ENCODE measurements around the gene PID1. TPM values are rescaled to one million over a fixed set of nuclear protein-coding genes. Genes with fewer than 3 reads are reported as not detected.
"Not testable (repeated sequence)": the region's sequence is repeated elsewhere in the genome, so short reads cannot be mapped to it uniquely, and the experiment has no call there.

PID1 gene
- total RNA-seq, 1 experiment from 2014 or later = 35.6 TPM

DNA sequence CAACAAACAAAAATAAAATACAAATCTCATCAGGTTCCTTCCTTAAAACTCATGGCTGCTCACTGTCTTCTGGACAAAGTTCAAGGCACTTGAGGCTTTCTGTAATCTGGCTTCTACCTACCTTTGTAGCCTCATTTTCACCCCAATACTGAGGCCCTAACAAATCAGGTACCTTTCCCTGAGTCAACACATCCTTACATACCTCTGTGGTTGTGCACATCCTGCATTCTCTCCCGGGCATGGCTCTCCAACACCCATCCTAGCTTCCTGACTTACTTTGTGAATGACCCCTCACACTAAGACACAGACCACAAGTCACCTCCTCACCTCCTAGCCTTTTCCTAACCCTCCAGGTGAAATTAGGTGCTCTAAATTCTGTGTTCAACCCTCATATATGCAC is 190.9 kb downstream of the PID1 start:
- no peak for DNase-seq (ENCODE audit: low read depth)

DNA sequence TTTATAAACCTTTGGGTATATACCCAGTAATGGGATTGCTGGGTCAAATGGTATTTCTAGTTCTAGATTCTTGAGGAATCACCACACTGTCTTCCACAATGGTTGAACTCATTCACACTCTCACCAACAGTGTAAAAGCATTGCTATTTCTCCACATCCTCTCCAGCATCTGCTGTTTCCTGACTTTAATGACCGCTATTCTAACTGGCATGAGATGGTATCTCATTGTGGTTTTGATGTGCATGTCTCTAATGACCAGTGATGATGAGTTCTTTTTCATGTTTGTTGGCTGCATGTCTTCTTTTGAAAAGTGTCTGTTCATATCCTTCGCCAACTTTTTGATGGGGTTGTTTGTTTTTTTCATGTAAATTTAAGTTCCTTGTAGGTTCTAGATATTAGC is 194.2 kb downstream of the PID1 start:
- DNase-seq (ENCODE audit: low read depth) = not testable (repeated sequence)

DNA sequence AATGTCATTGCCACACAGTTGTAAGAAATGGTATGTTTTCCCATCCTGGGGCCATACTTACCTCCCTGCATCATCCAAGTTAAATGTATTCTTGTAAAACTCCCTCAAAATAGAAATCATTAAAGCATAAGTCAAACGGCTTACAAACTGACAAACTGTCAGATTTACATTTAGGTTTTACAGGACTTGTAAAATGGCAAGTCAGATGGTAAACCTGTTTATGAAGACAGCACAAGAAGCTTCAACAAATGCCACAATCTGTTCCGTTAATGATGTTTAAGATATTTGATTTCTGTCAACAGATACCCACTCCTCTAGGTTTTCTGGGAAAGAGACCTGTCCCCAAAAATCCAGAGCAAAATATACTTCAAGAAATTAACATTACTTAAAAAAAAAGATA is 197.2 kb downstream of the PID1 start:
- no peak for DNase-seq (ENCODE audit: low read depth)

DNA sequence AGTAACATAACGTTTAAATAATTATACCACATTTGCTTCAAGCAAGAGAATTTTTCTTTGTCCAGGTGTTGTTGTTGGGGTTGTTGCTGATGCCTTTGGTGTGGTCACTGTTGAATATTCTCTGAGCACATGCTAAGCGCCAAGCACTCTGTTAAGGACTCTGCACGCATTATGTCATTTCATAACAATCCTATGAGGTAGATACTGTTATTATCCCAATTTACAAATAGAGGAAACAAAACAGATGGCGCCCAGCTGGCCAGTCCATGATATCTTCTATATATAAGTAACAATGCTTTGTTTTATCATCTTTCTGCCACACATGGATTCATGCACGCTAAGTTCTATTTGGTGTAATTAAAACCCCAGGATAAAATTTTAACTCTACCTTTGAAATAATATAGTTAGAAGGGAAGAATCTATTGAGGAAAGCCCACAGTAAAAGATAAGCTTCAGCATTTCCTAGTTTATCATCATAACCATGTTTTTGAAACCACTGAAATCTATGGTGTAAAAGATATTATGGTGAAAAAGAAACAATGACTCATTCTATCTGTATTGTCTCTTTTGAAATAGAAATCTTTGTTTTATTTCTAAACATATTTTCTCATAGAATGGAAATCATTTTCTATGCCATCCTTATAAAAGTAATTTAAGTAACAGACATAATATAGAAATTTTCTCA is 199.7 kb downstream of the PID1 start:
- peak; percentile 35 for DNase-seq (ENCODE audit: low read depth)

DNA sequence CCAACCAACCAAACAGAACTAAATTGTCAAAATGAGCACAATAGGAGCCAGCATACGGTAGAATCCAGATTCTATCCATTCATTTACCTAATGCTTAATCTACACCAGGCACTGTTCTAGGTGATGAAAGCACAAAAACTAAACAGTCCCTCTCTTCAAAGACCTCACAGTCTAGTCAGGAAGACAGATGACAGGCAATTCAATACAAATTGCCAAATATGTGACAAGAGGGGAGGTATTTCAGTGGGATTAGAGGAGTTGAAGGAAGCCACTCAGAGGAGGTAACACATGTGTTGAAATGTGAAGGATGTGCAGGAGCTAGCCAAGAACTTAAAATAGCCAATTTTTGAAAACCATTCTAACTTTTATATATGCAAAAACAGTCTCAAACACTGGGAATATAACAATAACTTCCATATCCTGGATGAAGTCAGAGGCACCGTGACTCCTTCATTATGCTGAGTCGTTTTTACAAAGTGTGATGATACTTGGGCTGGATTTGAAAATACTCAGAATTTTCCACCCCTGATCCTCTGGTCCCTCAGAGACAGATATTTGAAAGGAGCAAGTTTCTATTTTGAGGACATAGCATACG is 204.9 kb downstream of the PID1 start:
- DNase-seq (ENCODE audit: low read depth) = no peak

DNA sequence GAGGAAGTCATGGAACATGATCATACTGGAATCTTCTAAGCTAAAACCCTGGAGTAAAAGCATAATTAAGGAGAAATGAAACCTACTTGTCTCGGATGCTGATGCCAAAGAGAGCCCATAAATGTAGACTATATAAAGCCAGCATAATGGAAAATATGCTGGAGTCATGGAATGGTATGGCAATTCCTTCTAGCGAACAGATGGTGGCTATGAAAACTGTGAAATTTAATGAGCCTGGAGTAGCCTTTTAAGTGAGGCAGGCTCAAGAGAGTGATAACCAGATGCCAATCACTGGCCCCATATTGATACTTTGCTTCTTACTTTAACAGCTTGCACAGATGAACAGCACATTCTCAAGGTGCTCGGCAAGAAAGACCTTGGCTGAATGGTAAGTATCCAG is 206.3 kb downstream of the PID1 start:
- DNase-seq (ENCODE audit: low read depth) = no peak

DNA sequence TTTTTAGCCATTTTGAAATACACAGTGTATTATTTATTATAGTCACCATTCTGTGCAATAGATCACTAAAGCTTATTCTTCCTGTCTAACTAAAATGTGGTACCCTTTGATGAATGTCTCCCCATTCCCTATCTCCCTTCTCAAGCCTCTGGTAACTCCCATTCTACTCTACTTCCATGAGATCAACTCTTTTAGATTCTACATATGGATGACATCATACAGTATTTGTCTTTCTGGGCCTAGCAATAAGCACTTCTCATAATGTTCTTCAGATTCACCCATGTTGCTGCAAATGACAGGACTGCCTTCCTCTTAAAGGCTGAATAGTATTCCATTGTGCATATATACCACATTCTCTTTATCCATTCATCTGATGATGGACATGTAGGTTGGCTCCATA is 210.9 kb downstream of the PID1 start:
- DNase-seq (ENCODE audit: low read depth) = no peak

DNA sequence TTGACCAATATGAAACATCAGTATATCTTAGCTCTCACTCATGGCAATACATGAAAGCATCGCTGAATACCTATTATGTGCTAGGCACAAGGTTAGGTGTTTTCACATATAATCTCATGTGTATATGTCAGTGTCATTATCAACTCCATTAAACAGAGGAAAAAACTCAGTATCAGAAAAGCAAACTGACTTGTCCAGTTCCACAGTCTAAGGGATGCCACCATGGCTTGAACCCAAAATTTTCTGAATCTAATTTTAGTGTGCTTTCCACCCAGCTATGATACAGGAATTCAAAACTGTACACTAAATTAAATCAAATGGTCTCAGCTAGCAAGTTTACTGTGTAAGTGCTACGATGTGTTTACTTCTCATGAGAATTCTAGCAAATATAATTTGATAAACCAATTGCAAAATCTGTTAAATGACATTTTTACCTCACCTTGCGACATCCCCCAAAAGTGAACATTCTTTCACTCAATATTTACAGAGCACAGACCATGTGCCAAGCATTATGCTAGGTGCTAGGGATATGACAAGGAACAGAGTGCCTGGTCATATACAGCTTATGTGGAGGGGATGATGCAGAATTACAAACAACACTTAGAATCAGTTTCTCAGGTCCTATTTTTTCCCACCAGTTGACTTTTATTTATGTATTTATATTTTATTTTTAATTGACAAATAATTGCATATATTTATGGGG is 211.6 kb downstream of the PID1 start:
- DNase-seq (ENCODE audit: low read depth) = no peak

DNA sequence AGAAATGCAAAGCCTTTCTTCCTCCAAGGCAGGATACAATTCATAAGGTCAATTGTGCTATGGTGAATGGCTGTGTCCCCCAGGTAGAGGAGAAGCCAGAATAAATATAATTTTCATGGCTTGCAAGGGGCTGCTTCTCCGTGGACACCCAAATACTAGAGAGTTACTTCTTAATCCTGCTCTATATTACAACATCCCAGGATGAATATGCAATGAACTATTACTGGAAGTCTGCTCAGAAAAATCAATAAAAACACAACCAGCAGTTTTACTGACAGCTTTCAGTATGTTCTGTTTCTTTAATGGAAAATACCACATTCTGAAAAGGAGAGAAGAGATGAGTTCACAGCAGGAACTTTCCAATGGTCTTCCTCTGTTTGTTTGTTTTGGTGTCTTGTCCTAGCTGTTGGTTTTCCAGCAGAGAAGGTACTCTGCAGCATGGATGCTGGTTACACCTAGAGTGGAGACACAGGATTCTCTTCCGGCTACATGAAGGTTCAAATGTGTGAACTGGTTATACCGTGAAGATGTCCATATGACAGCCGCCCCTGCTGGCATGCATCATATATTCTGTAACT is 213.0 kb downstream of the PID1 start:
- DNase-seq (ENCODE audit: low read depth) = no peak

DNA sequence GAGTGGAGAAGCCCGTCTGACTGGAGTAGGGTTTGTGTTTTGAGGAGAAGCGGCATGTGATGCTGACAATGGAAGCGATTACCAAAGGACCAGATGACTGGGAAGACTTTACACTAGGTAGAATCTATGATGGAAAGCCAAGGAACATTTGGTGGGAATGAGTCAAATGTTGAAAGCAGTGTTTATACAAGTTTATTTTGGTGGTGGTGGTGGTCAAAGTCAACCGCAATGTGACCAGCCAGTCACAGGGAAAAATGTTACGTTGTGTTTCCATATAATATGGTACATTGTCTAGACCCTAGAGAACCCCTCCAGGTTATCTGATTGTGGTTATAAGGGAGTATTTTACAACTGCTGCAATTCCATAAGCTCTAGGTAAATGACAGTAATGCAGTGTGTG is 216.8 kb downstream of the PID1 start:
- DNase-seq (ENCODE audit: low read depth) = no peak

DNA sequence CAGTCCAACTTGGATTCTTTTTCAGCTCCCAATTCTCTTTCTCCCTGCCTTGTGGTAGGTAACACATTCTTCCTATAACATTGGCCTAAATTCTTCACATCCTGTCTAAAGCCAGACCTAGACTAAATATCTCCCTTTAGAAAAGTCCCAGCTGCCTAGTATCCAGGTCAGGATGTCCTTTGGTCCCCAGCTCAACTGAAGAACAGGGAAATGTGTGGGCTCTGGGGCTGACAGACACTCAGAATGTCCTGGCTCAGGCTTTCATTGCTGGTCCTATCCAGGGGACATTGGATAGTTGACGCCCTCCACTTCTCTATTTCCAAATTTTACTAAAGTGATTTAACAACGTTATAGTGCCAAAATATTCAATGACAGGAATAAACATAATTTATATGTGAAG is 219.3 kb downstream of the PID1 start:
- DNase-seq (ENCODE audit: low read depth) = no peak

DNA sequence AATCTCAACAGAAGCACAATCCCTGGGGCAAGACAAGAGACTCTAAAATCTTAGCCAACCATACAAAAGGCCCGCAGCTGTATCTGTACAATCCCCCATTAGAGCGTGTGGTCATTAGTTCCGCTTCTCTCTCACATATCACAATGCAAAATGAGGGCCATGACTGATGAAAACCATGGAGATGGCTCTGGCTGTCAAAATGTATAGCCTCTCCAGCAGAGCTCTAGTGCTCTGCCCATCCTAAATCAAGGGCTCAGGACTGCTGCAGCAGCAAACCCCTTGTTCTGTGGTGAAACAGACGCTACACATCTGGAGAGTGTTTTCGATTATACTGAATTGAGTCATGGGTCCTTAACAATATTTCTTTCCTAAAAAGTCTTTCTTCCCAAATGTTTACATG is 221.0 kb downstream of the PID1 start:
- no peak for DNase-seq (ENCODE audit: low read depth)

DNA sequence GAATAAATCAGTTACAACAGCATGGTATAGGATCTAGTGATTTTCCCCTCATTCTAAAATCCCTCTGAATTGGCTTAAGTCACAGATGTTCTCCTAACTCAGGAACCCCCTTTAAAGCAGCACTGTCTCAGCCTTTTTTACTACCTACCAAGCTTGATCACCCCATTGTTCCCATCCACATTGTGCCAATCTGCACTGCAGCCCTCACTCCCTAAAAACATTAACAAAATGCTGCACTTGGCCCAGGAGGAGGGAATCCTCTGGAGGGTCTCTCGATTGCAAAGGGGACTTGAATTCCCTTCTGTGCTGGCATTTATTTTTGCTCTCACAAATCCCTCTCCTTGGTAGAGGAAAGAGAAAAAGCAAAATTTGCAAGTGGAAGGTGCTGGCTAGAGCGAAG is 223.0 kb downstream of the PID1 start:
- no peak for DNase-seq (ENCODE audit: low read depth)

DNA sequence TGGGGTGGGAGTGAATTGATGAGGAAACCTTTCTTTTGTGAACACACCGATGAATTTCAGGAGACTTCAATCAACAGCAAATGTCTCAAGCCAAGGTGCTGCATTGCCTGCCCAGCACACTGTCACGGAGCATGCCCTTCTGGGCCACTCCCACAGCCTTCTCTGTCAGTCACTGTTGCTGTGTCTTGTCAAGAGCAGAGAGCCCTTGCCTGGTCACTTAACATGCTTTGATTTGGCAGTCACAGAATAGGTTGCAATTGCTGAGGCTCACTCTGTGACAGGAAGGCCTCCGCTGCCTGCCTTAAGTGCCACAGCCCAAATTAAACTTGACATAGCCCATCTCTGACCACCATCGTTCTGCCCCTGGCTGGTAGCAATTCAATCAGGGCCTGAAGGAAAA is 225.4 kb downstream of the PID1 start:
- no peak for DNase-seq (ENCODE audit: low read depth)

DNA sequence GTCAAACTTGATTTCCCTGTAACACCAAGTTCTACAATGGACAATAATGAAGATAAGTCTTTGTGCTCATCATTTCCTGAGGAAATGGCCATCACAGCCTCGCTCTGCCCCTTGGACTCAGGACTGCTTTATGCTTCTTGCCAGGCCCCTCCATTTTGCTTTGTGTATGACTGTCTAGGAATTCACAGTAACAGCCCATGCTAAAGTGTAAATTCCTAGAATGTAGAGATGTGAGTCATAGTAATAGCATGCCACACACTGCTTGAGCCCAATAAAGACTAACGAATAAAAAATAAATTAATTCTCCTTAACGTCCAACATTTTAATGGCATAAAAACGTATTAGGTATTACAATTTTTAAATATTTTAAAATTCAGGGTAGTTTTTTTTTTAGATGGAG is 226.5 kb downstream of the PID1 start:
- DNase-seq (ENCODE audit: low read depth) = peak; percentile 30

DNA sequence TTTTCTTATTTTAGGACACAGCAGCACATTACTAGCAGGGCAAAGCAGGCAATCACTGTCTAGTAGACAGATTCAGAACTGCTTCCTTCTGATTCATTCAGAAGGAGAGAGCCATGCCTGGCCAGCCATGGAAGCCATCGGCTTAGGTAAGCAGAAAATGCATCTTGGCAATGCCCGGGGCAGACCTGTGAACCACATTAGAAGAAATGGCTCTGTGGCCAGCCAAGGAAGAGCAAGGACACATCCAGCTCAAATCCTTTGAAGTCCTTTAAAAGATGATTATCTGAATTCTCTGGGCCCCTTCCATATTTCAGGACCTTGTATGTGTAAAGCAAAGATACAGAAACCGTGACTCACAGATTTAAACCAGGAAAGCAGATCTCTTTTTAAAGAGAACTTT is 227.4 kb downstream of the PID1 start:
- DNase-seq (ENCODE audit: low read depth) = no peak

DNA sequence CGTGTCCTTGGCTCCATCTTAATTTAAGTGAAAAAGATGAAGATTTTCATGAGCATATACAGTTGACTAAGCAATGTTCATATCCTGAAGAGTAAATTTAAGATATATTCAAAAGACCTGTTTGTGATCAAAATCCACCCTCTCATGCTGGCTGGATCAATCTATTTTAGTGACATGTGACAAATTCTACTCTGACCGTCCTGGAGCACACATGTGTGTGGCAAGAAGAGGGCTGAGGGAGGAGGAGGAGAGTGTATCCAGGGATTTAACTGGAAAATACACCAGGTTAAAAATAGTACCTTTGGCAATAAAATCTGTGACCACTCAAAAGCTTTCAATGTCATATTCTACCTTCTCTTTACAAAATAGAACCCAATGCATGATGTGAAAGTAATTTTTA is 228.7 kb downstream of the PID1 start:
- DNase-seq (ENCODE audit: low read depth) = no peak

DNA sequence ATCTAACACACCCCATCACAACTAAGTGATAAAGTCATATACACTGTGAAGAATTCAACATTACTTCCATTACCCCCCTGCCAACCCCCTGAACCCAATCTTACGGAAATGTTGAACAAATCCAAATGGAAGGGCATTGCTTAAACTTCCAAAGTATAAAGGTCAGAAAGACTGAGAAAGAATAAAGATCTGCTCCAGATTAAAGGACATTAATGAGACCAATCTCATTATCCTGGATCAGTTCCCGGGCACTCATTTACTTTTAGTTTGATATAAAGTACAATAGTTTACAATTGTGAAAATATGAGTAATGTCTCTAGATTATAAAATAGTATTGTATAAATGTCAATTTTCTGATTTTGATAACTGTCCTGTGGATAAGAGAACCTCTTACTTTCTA is 229.4 kb downstream of the PID1 start:
- no peak for DNase-seq (ENCODE audit: low read depth)

DNA sequence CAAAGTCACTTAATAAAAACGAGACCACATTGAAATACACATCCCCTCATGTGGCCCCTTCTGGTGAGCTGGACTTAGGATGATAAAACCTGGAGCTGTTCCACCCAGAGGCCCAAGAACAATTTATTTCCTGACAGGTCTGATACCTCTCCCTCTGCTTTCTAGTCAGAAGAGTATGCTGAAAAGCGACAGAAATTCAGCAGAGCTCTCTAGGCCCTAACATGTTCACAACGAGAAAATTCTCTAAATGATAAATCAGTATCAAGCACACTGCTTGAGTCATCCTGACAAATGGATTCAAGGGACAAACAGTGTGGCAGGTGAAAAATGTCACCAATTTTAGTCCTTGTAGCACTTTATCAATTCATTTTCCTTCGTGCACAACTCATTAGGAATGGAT is 233.5 kb downstream of the PID1 start:
- DNase-seq (ENCODE audit: low read depth) = no peak

DNA sequence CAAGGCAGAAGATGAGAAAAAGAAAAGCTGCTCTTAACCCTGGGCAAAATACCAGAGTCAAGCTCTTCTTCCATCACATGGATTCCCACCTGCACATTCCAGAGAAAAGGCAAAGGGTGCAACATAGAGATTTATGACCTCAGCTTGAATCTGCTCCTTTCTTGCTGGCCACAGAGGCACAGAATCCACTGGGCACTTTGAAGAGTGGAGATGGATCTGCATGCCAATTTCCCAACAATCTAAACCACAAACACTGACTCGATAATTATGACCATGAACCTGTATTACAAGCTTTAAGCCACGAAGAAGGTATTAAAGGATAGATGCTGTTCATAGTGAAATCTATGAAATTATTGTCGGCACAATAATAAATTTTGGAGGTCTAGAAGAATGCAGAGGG is 237.3 kb downstream of the PID1 start:
- DNase-seq (ENCODE audit: low read depth) = peak; percentile 15

DNA sequence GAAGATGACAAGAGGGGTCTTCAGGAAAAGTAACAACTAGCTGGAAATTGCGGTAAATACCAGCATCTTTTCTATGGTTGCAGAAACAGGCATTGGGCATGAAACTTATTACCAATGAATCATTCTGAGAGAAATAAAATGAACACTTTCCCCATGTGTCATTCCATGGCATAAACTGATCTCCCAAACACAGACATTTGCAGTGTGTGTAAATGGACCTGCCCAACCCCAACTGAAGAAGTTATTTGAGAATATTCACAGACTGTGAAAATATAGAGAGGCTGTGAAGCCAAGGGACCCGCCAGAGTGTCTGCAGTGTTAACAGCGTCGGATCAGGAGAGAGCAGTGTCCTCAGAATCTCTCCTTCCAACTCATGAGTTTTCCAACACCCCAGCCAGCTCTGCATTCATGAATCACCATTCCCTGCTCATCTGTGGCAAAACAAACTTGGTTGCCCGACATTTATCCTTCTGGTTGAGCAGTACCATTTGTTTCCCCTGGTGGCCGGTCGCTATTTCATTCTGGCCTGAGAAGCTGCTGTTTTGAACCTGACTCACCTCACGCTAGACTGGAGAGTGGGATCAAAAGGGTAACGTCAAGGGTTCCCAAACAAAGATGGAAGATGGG is 238.4 kb downstream of the PID1 start:
- peak; percentile 19 for DNase-seq (ENCODE audit: low read depth)

DNA sequence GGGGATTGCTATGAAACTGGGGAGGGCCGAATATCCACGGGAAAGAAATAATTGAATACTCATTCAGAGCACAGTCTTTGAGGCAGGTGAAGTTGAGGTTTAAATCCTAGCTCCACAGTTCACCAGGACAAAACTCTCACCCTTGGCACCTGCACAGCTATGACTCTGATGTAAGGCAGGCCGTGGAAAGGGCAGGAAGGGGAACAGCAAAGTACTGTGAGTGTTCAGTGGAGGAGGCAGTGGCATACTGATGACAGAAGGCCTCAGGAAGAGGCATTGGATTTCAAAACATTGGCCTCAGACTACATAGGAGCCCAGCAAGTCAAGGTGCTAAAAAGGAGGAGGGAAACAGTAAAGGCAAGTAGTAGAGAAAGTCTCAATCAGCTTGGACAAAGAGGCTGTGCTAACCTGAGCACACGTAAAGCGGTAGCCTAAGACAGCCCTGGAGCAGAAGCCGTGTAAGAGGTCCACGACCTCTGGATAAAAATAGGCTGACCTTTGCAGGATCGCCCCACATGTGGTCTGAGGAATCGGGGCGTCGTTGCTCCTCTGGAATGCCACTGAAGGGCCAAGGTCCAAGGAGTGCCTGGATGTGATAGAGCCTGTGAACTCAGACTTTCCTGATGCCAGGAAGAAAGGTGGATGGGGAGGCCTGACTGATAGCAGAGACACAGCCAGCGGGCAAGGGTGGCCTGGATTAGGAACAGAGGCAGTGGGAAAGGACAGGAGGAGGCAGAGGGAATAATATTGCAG is 243.6 kb downstream of the PID1 start:
- no peak for DNase-seq (ENCODE audit: low read depth)
